ENCODE data around the gene NDOR1.

The NDOR1 gene

GRCh38 chr9:137243626-137244485, 38.4 kb downstream of the NDOR1 start:
- no peaks in the 10 kb centered on the region for H3K9me3 ChIP-seq (ENCODE audit: control insufficient read depth in 2 of 2, low read length in 2 of 2)
- H3K27me3 ChIP-seq (ENCODE audit: control insufficient read depth in 1 of 2, insufficient read depth in 2 of 2, low read length in 2 of 2), result no peaks in the 10 kb centered on the region
- H3K4me3 ChIP-seq (ENCODE audit: low read length in 2 of 2), result no peak overlapping the region
- H3K36me3 ChIP-seq (ENCODE audit: control insufficient read depth in 2 of 2, insufficient read depth in 2 of 2, low read length in 2 of 2), result peaks cover 10 to 16% of the 10 kb centered on the region in 2 donors
- H3K27ac ChIP-seq (ENCODE audit: low read length), result no peak overlapping the region
- peaks cover 31% of the 10 kb centered on the region for H3K4me1 ChIP-seq (ENCODE audit: control insufficient read depth, insufficient read depth, low read length)
- peak overlapping the region in 1 of 2 donors; percentile 21 for H3K9ac ChIP-seq (ENCODE audit: low read length in 2 of 2)

DNA sequence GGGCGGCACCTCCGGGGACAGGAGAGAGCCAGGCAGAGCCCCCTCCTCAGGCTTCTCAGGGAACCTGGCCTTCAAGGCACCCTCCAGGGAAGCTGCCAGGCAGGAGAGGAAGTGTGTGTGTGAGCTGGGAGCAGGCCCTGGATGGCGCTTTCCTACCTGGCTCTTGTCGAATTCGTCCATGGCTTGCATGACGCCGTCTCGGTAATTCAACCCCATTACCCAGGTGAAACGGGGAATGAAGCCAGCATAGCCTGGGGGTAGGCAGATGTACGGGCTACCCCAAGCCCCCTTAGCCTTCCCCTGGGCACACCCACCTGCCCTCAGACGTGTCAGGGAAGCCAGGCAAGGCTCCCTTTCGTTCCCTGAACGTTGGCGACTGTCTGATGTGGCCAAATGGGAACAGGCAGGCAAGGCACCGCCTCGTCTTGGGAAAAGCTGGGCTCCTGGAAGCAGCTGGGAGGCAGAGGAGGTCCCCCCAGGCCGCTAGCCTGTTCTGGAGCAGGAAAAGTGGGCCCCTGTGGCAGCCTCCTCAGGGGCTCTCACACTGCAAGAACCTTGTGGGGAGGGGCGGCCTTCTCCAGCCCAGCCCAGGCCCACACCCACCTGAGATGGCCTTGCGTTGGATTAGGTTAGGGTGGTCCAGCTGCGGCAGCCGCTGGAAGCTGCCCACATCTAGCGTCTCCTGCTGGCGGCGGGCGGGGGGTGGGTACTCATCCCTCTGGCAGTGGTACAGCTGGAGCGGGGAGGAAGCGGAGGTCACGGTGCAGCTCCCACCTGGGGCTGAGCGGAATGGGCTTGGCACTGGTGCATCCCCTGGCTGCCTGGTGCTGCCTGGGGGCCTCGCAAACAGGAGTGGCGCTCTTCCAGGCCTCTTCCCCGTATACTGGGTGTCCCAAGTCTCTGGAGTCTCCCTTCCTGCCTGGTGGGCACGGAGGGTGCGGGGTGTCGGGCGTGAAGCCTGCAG, 39.3 kb downstream of the NDOR1 start:
- Histone ChIP-seq H3K27ac (ENCODE audit: low read length) (no peak overlapping the region), H3K4me1 (ENCODE audit: control insufficient read depth, insufficient read depth, low read length) (peaks cover 29% of the 10 kb centered on the region), H3K36me3 (ENCODE audit: control insufficient read depth in 2 of 2, insufficient read depth in 2 of 2, low read length in 2 of 2) (peaks cover 10 to 16% of the 10 kb centered on the region in 2 donors), H3K4me3 (ENCODE audit: low read length in 2 of 2) (no peak overlapping the region), H3K9me3 (ENCODE audit: control insufficient read depth in 2 of 2, low read length in 2 of 2) (no peaks in the 10 kb centered on the region), H3K9ac (ENCODE audit: low read length in 2 of 2) (no peak overlapping the region), H3K27me3 (ENCODE audit: control insufficient read depth in 1 of 2, insufficient read depth in 2 of 2, low read length in 2 of 2) (no peaks in the 10 kb centered on the region)

DNA sequence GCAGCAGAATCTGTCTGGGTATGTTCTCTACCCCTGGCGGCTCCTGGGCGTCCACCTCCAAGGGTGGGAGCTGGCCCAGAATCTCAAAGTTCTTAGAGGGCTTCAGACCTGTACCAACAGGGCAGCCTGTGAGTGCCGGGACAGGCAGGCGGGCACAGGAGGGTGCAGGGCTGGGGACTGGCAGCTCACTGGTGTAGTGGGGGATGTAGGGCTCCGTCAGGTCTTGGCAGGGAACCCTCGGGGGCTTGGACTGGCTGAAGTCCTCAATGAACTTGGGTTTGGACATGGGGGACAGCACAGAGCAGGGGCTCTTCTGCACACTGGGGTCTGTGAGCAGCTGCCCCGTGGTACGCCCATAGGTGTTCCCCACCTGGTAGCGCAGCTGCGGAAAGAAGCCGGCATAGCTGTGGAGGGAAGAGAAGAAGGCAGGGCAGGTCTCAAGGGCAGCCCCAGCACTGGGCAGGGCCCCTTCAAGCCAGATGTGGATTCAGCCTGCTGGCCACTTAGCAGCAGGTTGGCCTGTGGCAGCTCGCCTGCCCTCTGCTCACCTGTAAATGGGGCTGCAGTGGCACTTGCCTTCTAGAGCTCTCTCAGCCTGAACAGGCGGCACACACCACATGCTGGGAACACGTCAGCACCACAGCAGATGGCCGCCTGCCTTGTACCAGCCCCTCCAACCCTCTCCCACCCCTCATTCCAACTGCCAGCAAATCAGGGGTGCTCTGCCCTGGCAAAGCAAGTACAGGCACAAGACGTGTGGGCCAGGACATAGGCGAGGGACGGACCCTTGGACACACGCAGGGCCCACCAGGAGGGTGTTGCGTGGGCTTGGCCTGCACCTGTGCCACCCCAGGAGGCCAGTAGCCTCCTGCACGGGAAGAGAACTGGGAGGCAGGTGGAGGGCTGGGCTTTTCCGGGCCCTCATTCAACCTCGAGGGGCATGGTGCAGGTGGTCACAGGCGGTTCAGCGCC, 40.2 kb downstream of the NDOR1 start:
- no peak overlapping the region for H3K9ac ChIP-seq (ENCODE audit: low read length in 2 of 2)
- H3K27ac ChIP-seq (ENCODE audit: low read length), result no peak overlapping the region
- no peaks in the 10 kb centered on the region for H3K9me3 ChIP-seq (ENCODE audit: control insufficient read depth in 2 of 2, low read length in 2 of 2)
- H3K27me3 ChIP-seq (ENCODE audit: control insufficient read depth in 1 of 2, insufficient read depth in 2 of 2, low read length in 2 of 2), result peaks cover 0 to 2% of the 10 kb centered on the region in 2 donors
- no peak overlapping the region for H3K4me3 ChIP-seq (ENCODE audit: low read length in 2 of 2)
- peaks cover 25% of the 10 kb centered on the region for H3K4me1 ChIP-seq (ENCODE audit: control insufficient read depth, insufficient read depth, low read length)
- H3K36me3 ChIP-seq (ENCODE audit: control insufficient read depth in 2 of 2, insufficient read depth in 2 of 2, low read length in 2 of 2), result peaks cover 10 to 16% of the 10 kb centered on the region in 2 donors

- H3K27ac ChIP-seq (ENCODE audit: low read length), result no peak overlapping the region
Observed at GRCh38 chr9:137247135-137247915, 41.8 kb downstream of the NDOR1 start.

GRCh38 chr9:137247916-137248175, 42.3 kb downstream of the NDOR1 start:
- Histone ChIP-seq H3K36me3 (ENCODE audit: control insufficient read depth in 2 of 2, insufficient read depth in 2 of 2, low read length in 2 of 2) (peaks cover 6 to 7% of the 10 kb centered on the region in 2 donors), H3K4me3 (ENCODE audit: low read length in 2 of 2) (no peak overlapping the region), H3K9ac (ENCODE audit: low read length in 2 of 2) (no peak overlapping the region), H3K9me3 (ENCODE audit: control insufficient read depth in 2 of 2, low read length in 2 of 2) (no peaks in the 10 kb centered on the region), H3K27me3 (ENCODE audit: control insufficient read depth in 1 of 2, insufficient read depth in 2 of 2, low read length in 2 of 2) (peaks cover 0 to 4% of the 10 kb centered on the region in 2 donors), H3K4me1 (ENCODE audit: control insufficient read depth, insufficient read depth, low read length) (peaks cover 12% of the 10 kb centered on the region), H3K27ac (ENCODE audit: low read length) (no peak overlapping the region)

More at GRCh38 chr9:137247135-137247915, 41.8 kb downstream of the NDOR1 start:
- H3K9ac ChIP-seq (ENCODE audit: low read length in 2 of 2), result no peak overlapping the region
- peaks cover 17% of the 10 kb centered on the region for H3K4me1 ChIP-seq (ENCODE audit: control insufficient read depth, insufficient read depth, low read length)
- no peak overlapping the region for H3K4me3 ChIP-seq (ENCODE audit: low read length in 2 of 2)
- peaks cover 0 to 4% of the 10 kb centered on the region in 2 donors for H3K27me3 ChIP-seq (ENCODE audit: control insufficient read depth in 1 of 2, insufficient read depth in 2 of 2, low read length in 2 of 2)
- H3K36me3 ChIP-seq (ENCODE audit: control insufficient read depth in 2 of 2, insufficient read depth in 2 of 2, low read length in 2 of 2), result peaks cover 10 to 12% of the 10 kb centered on the region in 2 donors
- no peaks in the 10 kb centered on the region for H3K9me3 ChIP-seq (ENCODE audit: control insufficient read depth in 2 of 2, low read length in 2 of 2)

GRCh38 chr9:137250329-137251193, 45.1 kb downstream of the NDOR1 start:
- Histone ChIP-seq H3K27ac (ENCODE audit: low read length) (no peak overlapping the region), H3K9me3 (ENCODE audit: control insufficient read depth in 2 of 2, low read length in 2 of 2) (no peaks in the 10 kb centered on the region), H3K36me3 (ENCODE audit: control insufficient read depth in 2 of 2, insufficient read depth in 2 of 2, low read length in 2 of 2) (no peaks in the 10 kb centered on the region), H3K4me1 (ENCODE audit: control insufficient read depth, insufficient read depth, low read length) (peaks cover 13% of the 10 kb centered on the region), H3K27me3 (ENCODE audit: control insufficient read depth in 1 of 2, insufficient read depth in 2 of 2, low read length in 2 of 2) (peaks cover 0 to 4% of the 10 kb centered on the region in 2 donors), H3K4me3 (ENCODE audit: low read length in 2 of 2) (no peak overlapping the region), H3K9ac (ENCODE audit: low read length in 2 of 2) (no peak overlapping the region)

DNA sequence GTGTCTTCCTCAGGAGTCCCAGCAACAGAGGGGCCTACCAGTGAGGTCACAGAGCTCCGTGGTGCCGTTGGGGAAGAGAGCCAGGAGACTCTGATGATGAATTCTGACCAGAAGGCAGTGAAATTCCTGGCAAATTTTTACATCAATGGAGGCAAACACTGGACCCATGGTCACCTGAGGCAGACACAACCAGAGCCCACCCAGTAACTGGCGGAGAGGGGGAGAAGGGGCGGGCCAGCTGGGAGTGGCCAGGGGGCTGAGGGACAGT, 45.6 kb downstream of the NDOR1 start, which contains the start of gene STPG3:
Gene STPG3, plus strand, starts transcription at position 93 of the 268 bp plus-strand sequence. Its CDS starts 1 bp downstream, at position 94.
- Histone ChIP-seq H3K36me3 (ENCODE audit: control insufficient read depth in 2 of 2, insufficient read depth in 2 of 2, low read length in 2 of 2) (no peaks in the 10 kb centered on the region), H3K9ac (ENCODE audit: low read length in 2 of 2) (no peak within 1 kb of the TSS), H3K27ac (ENCODE audit: low read length) (no peak within 1 kb of the TSS), H3K4me1 (ENCODE audit: control insufficient read depth, insufficient read depth, low read length) (peaks cover 19% of the 10 kb centered on the region), H3K4me3 (ENCODE audit: low read length in 2 of 2) (no peak within 1 kb of the TSS), H3K9me3 (ENCODE audit: control insufficient read depth in 2 of 2, low read length in 2 of 2) (no peaks in the 10 kb centered on the region), H3K27me3 (ENCODE audit: control insufficient read depth in 1 of 2, insufficient read depth in 2 of 2, low read length in 2 of 2) (peaks cover 0 to 4% of the 10 kb centered on the region in 2 donors)

GRCh38 chr9:137251490-137252268, 46.2 kb downstream of the NDOR1 start:
- Histone ChIP-seq H3K9me3 (ENCODE audit: control insufficient read depth in 2 of 2, low read length in 2 of 2) (no peaks in the 10 kb centered on the region), H3K27ac (ENCODE audit: low read length) (no peak overlapping the region), H3K27me3 (ENCODE audit: control insufficient read depth in 1 of 2, insufficient read depth in 2 of 2, low read length in 2 of 2) (peaks cover 0 to 4% of the 10 kb centered on the region in 2 donors), H3K36me3 (ENCODE audit: control insufficient read depth in 2 of 2, insufficient read depth in 2 of 2, low read length in 2 of 2) (peaks cover 0 to under 1% of the 10 kb centered on the region in 2 donors), H3K4me1 (ENCODE audit: control insufficient read depth, insufficient read depth, low read length) (peaks cover 24% of the 10 kb centered on the region), H3K4me3 (ENCODE audit: low read length in 2 of 2) (no peak overlapping the region), H3K9ac (ENCODE audit: low read length in 2 of 2) (no peak overlapping the region)
